H4 (cell line): ENCODE results near the gene TECPR2. TPM values are rescaled to one million over a fixed set of nuclear protein-coding genes. Genes with fewer than 3 reads are reported as not detected.
A peak's percentile ranks its signal among the peaks of the same experiment; 100 is the strongest.

Experiments
- DNase-seq: peaks from one replicate; pipeline ENCODE4 v3.0.0-alpha.2; 2015; ENCODE audit warnings: low spot score
- total RNA-seq: library from RNA; depleted of rRNA; stranded (reverse); fragments of >200 nt; shearing (Covaris generic); gene quantifications from 2 replicates; pipeline ENCODE4 v1.2.3, GENCODE V29; 2014

TECPR2 gene
- total RNA-seq, 1 experiment from 2014 or later, result 3.6 TPM

DNA sequence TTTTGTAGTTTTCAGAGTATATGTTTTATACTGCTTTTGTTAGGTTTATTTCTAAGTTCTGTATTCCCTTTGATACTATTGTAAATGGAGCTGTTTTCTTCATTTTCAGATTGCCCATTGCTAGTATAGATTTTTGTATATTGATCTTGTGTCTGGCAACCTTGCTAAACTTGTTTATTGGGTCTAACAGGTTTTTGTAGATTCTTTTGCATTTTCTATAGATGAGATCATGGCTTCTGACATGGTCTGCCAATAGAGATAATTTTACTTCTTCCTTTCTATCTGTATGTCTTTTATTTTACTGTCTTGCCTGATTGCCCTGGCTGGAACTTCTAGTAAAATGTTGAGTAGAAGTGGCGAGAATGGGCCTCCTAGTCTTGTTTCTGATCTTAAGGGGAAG, 106.5 kb downstream of the TECPR2 start:
- no peak for DNase-seq

DNA sequence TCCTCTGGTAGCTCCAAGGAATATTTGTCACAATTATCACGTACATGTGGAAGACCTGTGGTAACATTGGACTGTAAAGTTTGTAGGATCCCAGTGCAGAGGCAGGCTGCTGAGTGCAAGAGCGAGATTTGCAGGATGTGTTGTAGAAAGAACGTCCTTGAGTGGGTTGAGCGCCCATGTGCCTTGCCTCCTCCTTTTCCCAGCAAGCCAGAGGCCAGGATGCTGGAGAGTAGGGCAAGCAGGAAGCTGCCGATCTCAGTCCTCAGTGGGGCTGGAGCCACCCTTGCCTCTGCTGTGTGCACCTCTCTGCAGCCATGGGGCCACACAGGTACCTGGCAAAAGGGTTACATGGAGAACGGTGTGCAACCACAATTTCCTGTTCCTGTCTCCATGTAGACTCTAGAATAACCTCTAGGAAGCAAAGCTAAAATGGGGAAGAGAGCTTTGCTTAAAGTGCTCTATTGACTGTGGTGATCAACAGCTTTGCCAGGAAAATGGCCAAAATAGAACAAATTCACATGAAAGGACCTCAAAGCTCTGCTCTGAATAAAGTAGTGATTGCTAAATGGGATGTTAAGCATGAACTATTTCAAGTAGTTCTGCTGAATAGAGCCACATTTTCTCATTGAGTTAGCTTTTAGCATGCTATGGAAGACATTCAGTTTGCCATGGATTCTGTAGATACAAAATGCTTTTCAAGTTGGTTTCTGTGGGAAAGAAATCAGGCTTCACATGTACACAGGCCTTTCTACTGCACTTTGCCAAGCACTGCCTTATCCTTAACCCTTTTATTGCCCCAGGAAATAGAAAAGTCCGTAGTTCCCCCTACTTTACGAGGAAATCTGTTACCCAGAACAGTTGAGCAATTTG, 109.4 kb downstream of the TECPR2 start:
- DNase-seq, result no peak

DNA sequence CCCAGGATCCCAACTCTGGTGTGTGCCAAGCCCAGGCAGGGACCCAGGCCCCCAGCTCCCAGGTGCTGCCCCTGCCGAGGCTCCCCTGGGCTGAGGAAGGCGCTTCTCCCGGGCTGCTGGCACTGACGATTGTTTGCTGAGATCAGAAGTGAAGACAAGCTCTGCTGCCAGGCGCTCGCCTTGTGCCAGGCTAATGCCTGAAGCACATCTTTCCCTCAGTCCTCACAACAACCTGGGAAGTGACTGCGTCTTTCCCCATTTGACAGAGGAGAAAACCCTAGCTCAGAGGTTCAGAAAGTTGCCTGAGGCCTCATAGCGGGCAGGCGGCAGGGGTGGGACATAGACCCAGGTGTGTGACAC, 110.0 kb downstream of the TECPR2 start:
- DNase-seq, result no peak

DNA sequence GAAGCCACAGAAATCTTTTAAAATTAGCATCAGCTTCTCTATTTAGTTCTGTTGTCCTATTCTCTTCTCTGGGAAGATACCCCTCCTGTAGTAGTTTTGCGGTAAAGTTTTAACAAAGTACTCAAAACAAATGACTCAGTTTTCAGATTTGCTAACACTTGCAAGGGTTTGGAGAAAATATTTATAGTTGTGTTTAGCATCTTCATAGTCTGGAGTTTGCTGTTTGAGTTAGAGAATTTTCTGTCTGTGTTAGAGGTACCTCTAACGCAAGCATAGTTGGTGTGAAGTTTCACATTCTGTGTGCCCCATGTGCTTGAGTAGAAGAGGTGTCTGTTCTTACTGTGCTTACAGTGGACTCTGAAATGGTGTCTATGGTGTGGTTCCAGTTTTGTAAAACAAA, 110.8 kb downstream of the TECPR2 start:
- no peak for DNase-seq

DNA sequence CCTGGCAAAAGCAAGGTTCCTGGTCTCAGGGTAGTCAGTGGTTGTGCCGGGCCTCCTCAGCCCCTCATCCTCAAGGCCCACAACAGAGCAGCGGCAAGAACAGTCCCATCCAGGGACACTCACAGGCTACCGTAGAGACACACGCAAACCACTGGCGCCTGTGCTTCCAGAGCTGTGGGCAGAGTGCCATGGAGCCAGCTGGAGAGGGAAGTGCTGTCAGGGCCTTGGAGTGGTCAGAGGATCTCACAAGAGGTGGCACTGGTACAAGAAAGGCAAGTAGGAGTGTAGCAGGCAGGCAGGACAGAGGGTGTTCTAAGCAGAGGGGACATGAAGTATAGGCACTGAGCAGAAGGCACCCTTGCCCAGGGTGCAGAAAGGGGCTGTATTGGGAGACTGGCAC, 112.2 kb downstream of the TECPR2 start:
- no peak for DNase-seq

DNA sequence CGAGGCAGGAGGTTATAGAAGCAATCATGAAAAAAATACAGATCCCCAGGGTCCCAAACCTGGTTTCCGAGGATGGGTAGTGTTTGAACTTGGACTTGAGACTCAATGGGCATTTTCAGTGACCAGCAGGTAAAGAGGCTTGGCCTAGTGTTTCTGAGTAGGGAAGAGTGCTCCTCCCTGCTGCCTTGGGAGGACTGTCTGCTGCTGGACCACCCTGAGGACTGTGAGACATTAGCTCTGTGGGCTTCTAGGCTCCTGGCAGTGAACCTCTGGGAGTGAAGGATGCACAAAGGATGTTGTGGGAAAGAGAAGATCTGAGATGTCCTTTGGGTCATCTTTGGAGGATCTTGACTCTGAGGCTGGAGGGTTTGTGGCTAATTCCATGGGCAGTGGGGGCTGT, 116.4 kb downstream of the TECPR2 start:
- DNase-seq, result no peak

DNA sequence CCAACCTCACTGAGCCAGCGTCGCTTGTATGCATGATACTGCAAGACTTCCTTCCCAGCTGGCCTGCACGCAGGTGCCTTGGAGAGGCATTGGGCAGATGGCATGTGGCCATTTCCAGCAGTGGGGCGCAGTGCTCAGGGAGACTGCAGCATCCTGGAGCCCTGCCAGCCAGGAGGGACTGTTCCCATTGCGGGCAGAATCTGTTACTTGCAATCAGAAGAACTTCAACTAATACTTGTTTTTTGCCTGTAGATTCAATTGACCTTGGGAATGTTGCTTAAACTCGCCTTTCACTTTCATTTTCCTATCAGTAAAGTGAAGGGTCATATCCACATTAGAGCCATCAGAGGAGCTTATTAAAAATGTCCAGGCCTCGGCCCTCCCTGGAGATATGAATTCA, 117.0 kb downstream of the TECPR2 start:
- DNase-seq, result no peak

DNA sequence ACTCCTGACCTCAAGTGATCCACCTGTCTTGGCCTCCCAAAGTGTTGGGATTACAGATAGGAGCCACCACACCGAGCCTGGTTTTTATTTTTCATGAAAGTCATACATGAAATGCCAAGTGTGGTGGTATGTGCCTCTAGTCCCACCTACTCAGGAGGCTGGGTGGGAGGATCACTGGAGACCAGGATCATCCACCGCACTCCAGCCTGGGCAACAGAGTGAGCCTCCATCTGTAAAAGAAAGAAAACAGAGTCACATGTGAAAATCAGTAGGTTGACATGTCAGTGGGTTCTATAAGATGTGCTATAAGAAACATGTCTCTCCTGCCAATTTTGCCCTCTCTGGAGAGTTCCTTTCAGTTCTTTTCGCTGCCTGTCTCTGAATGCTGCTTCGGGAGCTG, 118.6 kb downstream of the TECPR2 start:
- no peak for DNase-seq

DNA sequence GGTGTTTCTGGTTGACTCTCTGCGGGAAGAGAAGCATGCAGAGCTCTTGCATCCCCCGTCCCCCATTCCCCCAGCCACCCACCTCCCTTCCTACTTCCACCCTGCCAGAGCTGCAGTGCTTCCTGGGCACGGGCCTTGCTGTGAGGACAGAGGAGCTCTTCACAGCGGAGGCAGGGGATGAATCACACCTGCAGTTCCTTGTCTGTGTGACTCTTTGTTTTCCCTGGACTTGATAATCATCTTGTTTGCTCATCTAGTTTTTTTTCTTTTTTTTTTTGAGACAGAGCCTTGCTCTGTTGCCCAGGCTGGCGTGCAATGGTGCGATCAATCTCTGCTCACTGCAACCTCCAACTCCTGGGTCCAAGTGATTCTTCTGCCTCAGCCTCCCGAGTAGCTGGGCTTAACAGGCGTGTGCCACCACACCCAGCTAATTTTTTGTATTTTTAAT, 119.1 kb downstream of the TECPR2 start:
- DNase-seq, result no peak

DNA sequence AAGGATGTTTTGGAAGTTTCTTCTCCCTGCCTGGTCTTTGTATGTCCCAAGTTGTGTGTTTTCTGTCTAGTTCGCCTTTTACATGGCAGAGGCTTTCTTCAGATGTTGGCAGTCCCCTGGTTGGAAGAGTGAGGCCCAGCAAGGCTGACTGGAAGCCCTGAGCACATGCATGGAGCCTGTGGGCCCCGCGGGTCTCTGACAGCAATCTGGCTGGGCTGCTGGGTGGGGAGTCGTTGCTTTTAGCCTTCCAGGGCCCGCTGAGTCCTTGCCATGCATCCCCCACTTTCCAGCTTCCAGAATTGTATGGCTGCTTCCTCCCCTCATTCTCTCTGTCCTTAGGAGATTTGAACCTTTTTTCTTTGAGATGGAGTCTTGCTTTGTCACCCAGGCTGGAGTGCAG, 121.6 kb downstream of the TECPR2 start:
- no peak for DNase-seq

DNA sequence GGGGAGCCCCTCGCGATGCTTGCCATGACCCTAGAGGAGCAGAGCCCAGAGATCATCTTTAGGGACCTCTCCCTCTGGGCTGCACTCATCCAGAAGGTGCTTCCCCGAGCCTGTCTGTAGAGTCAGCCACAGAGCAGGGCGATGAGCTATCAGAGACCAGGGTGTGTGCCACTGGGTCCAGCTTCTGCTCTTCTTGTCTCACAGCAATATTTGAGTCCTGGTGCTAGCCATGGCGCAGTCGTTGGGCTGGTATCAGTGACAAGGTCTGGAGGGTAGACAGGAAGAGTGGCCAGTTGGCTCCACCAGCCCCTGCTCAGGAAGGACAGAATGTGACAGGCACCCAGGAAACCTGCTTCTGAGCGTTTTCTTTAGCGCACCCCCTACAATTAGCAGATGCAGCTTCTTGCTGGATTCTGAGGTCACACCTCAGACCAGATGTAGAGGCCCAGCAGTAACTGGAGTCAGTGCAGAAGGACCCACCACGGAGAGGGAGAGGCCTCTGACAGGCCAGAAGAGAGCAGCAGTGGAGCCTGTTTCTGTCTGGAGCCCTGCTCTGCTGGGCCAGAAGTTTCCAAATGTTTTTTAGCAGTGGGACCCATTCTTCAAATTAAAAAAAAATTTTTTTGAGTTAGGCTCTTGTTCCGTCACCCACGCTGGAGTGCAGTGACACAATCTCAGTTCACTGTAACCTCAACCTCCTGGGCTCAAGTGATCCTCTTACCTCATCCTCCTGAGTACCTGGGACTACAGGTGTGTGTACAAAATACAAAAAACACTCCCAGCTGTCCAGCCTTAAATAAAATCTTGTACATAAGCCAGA, 123.2 kb downstream of the TECPR2 start:
- no peak for DNase-seq

DNA sequence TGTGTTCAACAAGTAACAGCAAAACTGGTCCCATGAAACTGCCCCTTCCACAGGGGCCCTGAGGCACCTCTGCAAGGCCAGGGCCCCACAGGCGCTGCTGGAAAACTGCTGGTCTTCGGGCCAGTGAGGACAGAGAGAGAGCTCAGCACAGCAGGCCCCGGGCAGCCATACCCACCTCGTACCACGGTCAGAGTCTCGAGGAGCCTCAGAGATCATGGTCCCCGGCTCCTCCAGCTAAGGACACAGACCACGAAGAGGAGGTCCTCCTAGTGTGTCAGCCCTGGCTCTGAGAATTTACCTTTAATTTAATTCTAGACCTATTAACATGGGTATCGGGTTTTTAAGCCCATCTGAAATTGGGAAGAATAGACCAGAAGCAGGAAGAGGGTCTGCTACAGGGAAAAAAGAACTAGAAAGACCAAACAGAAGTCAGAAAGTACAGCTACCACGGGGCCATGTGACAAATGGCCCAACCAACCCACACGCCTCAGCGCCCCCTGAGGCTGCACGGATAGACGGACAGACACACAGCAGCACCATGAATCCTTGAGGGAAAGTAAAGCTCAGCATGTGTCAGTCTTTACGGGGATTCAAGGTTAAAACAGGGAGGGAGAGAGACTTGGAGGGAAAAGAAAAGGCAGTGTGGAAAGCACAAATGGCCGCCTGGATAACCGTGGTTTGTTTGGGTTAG, 123.9 kb downstream of the TECPR2 start:
- DNase-seq, result no peak

DNA sequence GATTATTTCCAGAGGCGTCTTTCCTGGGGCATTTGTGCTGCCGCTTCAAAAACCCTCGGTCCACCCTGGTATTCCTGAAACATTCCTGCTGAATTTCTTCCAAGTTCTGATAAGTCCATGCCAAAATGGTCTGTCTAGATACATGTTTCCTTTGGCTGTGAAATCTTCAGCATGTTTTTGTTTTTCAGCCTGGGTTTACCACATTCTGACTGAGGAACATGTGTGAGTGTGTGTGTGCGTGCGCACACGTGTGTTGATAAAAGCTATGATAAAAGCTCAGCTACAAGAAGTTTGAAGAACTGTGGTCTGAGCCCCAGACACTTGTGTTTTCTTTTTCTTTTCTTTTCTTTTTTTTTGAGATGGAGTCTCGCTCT, 124.5 kb downstream of the TECPR2 start:
- no peak for DNase-seq

DNA sequence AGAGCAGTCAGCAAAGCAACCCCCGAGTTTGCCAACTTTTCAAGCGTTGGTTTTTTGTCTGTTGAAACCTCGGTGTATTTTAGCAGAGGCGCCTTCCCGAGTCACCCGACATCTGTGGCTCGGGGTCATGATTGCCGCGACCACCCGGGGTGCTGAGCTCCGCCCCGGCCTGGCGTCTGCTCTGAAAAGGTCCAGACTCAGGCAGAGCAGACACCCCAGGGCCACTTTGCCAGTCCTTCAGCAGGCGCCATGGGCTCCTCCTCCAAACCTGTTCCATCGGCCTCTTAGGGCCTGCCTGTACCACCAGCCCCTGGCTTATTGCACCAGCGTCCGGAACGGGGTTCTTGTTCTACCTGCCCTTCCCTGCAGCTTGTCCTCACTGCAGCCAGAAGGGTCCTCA, 127.7 kb downstream of the TECPR2 start:
- peak; percentile 2 for DNase-seq

DNA sequence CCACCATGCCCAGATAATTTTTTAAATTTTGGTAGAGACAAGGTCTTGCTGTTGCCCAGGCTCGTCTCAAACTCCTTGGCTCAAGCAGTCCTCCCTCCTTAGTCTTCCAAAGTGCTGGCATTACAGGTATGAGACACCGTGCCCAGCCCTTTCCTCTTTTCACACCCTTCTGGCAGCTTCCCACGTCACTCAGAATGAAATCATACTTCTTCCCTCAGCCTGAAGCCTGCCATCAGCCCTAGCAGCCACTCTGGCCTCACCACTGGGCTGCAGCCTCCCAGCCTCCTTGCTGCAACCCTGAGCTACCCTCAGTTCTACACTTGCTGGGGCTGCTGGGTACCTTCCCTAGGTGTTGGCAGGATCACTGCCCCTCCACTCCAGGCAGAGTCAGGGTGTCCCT, 128.6 kb downstream of the TECPR2 start:
- no peak for DNase-seq

DNA sequence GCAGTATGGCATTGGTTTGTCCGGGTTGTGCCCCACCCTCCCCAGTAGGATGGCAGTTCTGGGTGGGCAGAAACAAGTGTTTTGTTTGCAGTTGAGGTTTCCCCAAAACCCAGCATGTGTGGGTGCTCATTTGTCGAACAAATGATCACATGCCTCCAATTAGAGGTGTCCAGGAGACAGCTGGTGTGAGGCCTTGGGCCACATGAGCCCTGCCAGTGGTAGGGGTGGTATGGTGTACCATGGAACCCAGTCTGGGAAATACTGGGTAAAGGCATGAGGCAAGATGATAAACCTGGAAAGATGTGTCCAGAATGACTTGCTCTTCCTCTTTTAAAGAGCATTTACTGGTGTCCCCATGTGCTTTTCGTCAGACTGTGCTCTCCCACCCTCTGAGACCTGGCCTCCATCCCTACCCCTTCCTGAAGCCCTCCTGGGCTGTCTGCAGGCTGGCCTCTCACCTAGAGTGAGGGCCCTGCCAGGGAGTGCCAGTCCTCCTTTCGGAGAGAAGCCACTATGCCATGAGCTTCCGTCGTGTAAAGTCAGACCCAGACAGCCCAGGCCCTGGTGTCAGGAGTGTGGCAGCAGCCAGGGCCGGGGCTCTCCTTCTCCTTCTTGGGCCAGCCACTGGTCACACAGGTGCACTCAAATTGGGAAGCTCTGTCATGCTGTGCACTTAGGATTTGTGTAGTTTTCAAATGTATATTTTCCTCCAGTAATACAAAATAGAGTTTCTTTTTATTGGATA, 129.2 kb downstream of the TECPR2 start:
- DNase-seq, result no peak

DNA sequence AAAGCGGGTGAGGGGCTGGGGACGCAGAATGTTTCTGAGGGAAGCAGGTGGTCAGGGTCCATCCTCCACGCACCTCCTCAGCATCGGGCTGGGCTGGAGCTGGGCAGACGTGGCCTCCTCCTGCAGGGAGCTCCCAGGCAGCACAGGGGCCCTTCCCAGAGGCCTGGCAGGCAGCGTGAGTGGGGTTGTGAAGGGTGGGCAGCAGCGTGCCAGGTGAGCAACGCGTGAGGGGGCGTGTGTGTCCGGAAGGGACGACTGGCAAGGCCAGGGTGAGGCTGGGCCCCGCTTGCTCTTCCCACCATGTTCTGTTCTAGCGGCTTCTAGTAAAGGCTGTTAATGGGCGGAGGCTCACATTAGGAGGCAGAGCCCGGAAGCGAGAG, 129.8 kb downstream of the TECPR2 start:
- DNase-seq, result peak; percentile 2

DNA sequence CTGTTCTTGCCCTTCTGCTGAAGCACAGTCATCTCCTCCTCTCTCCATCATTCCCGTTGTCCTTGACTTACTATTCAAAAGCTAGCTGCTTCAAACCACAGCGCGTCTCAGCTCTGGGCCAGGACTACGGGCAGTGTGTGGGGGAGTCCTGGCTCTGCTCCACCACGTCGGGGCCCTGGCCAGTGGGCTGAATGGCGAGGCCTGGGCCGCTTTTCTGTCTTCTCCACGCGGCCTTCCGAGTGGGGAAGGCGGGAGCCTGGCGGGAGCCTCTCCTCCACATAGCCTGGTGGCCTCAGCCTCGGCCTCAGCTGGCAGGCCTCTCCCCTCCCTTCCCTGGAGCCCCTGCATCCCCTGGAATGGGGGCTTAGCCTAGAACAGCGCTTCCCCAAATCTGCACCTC, 130.4 kb downstream of the TECPR2 start:
- DNase-seq, result no peak

DNA sequence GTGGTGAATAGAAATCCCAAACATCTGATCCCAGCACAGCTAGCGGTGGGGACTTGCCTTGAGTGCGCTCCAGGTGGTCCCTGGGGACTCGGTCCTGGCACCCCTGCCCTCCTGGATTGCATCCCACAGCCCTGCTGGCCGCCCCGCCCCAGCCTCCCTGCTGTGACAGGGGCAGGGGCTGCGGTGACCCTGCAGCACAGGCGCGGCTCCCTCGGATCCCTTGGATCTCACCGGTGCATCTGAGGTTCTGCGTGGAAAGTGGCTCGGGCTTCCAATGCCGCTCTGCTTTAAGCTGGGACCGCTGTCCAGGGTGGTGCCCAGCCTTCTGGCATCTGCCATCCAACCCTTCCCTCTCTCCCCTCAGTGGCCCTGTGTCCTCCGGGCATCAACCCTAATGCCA, 130.8 kb downstream of the TECPR2 start:
- no peak for DNase-seq

DNA sequence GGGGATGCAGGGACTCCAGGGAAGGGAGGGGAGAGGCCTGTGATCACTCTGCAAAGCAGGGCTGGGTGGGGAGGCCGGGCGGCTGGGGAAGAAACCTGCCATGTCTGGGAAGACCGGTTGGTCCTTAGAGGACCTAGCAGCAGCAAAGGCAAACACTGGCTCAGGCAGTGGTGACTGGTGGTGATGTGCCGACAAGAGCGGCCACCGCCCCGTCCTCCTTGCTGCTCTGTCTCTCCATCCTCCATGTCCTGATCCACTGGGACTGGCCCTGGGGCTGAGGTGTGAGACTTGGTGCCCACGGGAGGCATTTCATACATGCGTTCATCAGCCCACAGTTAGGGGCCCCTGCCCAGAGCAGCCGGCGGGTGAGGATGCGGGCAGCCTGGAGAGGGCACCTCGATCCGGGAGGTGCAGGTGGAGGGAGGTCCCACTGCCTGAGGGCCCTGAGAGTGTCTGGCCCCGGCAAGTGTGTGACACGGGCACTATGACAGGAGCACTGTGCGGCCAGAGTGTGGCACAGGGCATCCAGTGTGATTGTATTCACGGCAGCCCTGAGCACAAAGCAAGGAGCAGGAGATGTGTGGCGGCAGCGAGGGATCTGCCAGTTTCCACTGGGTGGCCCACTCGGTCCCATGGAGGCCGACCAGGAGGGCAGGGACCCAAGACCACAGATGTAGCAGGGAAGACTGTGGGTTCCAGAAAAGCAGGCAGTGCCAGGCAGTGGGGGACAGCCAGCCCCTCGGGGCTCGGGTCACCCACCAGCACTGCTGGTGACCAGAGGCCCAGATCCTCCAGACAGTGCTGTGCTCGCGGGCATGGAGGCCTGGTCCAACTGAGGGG, 133.0 kb downstream of the TECPR2 start:
- no peak for DNase-seq

DNA sequence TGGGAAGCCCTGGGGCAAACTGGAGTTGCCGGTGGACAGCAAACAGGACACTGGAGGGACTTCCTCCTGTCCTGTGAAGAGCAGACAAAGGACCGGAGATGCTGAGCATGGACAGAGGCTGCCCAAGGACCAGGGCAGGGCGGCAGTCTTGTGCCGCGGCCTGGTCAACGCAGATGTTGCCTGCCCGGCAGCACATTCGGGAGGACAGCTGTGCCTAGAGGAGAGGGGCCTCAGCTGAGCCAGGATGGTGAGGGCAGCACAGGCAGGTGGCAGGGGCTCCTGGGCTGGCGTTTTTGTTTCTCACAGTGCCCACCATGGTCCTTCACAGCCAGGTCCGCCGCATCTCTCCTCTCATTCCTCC, 133.6 kb downstream of the TECPR2 start:
- DNase-seq, result no peak
